Body of pancreas (tissue), 4 donors: ENCODE results near the gene JPT1.

Source experiments
- POLR2A ChIP-seq, 3 donors: fragments of 450-650 bp; IDR thresholded peaks; one replicate each; pipeline ENCODE4 v1.6.1; 2016; ENCODE audit warnings: antibody characterized with exemption in 3 of 3, mild to moderate bottlenecking in 2 of 3
- TF ChIP-seq, protein P1 (sequence below), 7 experiments: fragments of 450-650 bp in 4 of 7; fragments of 200-600 bp in 3 of 7; sonication (generic) in 3 of 7; IDR thresholded peaks; one replicate each; pipeline ENCODE4 v1.5.1; 2016 to 2019; ENCODE audit warnings: antibody characterized with exemption in 7 of 7

DNA sequence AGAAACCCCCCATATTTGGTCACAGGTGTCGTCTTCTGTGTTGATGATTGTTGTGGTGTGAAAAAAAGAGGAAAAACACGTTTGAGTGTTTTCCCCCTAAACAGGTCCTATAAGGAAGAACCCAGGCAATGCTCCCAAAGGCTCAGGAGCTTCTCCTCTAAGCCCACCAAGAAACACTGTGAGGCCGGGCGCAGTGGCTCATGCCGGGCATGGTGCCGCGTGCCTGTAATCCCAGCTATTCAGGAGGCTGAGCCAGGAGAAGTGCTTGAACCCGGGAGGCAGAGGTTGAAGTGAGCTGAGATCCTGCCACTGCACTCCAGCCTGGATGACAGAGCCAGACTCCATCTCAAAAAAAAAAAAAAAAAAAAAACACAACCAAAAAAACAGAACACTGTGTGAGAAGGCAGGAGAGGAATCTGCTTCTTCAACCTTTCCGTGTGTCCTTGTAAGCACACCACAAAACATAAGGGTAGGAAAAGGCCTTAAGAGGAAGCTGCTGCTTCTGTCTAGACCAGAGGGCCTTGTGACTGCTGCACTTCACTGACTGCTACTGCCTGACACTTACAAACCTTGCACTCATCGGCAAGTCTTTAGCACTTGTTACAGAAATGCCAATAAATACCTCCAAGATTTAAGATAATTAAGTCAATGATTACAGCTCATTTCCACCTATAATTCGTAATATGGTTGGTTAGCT, 9.3 kb downstream of the JPT1 start:
- TF ChIP-seq, protein P1, sequence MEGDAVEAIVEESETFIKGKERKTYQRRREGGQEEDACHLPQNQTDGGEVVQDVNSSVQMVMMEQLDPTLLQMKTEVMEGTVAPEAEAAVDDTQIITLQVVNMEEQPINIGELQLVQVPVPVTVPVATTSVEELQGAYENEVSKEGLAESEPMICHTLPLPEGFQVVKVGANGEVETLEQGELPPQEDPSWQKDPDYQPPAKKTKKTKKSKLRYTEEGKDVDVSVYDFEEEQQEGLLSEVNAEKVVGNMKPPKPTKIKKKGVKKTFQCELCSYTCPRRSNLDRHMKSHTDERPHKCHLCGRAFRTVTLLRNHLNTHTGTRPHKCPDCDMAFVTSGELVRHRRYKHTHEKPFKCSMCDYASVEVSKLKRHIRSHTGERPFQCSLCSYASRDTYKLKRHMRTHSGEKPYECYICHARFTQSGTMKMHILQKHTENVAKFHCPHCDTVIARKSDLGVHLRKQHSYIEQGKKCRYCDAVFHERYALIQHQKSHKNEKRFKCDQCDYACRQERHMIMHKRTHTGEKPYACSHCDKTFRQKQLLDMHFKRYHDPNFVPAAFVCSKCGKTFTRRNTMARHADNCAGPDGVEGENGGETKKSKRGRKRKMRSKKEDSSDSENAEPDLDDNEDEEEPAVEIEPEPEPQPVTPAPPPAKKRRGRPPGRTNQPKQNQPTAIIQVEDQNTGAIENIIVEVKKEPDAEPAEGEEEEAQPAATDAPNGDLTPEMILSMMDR (IDR thresholded peaks at IDR 0.05): no peak
- TF ChIP-seq POLR2A (IDR thresholded peaks at IDR 0.05): no peak
